Activated naive CD8-positive, alpha-beta T cell treated with anti-CD3 and anti-CD28 coated beads, Interleukin-2, amount 50 U/mL, for 16 hours (primary cell): ENCODE results near the gene XKR7.
A peak's percentile ranks its signal among the peaks of the same experiment; 100 is the strongest.

Experiments used
- DNase-seq: peaks from one replicate; pipeline ENCODE4 v3.0.0-alpha.2; 2020; ENCODE audit warnings: low read depth, low spot score

XKR7 gene

DNA sequence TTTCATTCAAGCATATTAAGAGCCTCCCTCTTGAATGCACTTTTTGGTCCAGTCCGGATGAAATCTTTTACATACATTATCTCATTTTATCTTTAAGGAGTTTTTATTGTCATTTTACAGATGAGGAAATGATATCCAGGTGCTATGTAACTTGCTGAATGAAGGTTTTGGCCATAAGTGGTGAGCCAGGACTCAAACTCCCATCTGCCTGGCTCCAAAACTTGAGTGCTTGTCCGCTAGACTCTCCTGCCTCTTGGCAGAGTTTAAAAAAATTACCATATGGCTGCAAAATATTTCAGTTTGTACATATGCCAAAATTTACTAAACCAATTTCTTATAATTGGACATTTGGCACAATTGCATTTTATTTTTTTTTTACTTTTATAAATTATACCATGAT, 28.3 kb upstream of the XKR7 start:
- DNase-seq: no peak

- DNase-seq: no peak
Measured at GRCh38 chr20:31943052-31943471, 24.9 kb upstream of the XKR7 start.

DNA sequence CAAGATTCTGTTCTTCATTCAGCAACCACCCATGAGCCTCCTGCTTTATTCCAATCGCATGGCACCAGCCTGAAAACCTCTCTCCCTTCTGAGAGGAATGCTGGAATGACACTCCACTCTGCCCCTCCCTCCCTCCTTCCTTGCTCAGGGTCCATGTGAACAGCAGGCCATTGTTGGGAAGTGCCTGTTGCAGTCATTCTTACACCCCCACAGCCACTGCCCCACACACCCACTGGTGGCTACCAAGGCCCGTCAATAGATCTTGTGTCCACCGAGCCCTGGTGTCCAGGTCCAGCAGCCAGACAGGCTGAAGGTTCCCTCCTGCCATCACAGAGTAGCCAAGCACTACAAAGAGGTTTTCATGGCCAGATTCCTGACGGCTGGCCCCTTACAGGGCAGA, 22.6 kb upstream of the XKR7 start:
- DNase-seq: no peak

GRCh38 chr20:31945785-31946184, 22.2 kb upstream of the XKR7 start:
- no peak for DNase-seq

GRCh38 chr20:31948008-31948407, 19.9 kb upstream of the XKR7 start:
- DNase-seq: no peak

GRCh38 chr20:31949877-31950646, 17.9 kb upstream of the XKR7 start:
- DNase-seq: no peak

DNA sequence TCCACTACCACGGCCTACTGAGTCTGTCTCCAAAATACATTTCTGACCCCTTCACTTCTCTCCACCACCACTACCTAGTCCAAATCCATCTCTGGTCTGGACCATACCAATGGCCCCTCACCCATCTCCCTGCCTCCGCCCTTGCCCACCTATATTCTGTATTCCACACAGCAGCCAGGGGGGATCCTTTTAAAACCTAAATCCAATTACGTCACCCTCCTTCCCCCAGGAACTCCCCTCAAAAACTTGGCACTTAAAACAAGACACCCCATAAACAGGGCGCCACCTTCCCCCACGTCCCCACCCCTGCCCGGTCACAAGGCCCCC, 16.8 kb upstream of the XKR7 start:
- no peak for DNase-seq

DNA sequence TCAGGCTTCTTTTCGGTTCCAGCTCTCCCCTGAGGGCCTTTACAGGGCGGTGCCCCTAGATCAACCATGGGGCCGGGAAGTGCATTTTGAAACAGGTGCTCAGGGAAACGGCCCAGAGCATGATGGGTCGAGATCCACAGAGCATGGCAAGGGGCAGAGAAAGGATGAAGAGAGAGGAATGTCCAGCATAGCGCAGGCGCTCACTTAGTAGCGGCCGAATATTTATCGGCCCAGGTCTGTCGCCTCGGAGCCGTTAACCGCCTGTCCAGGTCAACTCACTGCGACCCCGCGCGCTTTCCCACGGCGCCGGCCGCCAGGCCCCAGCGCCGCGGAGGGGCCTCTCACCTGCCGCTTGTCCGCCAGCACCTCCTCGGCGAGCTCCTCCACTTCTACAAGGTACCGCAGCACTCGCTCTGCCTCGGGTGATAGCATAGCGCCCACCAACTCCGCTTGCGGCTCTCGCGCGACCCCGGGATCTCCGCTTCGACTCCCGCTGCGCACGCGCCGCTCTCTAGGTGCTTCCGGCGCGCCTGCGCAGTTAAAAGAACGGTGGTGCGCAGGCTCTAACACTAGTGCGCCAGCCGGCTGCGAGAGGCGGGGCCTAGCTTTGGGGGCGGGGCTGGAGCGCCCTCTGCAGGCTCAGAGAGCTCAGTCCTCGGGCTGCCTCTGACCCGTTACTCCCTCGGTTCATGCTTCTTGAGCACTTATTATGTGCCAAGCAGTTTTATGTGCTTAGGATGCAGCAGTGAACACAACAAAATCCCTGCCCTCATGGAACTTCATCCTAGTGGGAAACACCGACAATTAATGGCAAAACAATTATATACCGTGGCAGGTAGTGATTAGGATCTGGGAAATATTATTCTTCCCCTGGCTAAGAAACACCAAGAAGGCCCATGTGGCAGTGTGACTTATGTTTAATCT, 16.2 kb upstream of the XKR7 start, which contains the start of gene PDRG1:
PDRG1 (minus strand) TSS at position 517 of the 924 bp plus-strand sequence; CDS start at position 432, 85 bp downstream.
- DNase-seq: peak; percentile 95

GRCh38 chr20:31953556-31954148, 14.3 kb upstream of the XKR7 start:
- DNase-seq: no peak

DNA sequence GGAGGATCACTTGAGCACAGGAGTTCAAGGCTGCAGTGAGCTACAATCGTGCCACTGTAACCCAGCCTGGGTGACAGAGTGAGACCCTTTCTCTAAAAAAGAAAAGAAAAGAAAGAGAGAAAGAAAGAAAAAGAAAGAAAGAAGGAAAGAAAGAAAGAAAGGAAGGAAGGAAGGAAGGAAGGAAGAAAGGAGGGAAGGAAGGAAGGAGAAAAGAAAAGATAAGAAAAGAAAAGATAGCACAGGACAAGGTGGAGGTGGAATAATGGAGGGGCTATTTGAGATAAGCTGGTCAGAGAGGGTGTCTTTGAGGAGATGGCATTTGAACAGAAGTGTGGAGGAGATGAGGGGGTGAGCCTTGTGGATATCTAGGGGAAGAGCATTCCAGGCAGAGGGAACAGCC, 13.5 kb upstream of the XKR7 start:
- no peak for DNase-seq

GRCh38 chr20:31956556-31957526, 11.1 kb upstream of the XKR7 start:
- DNase-seq: no peak

GRCh38 chr20:31962761-31963160, 5.2 kb upstream of the XKR7 start:
- no peak for DNase-seq

DNA sequence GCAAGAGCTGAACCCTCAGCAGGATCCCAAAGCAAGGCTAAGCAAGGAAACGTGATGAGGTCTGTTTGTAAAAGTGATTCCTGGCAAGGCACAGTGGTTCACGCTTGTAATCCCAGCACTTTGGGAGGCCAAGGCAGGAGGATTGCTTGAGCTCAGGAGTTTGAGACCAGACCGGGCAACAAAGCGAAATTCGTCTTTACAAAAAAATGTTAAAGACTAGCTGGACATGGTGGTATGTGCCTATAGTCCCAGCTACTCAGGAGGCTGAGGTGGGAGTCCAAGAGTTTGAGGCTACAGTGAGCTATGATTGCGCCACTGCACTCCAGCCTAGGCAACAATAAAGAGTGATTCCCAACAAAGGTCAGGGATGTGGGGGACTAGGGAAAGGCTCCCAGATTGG, 4.1 kb upstream of the XKR7 start:
- no peak for DNase-seq

GRCh38 chr20:31966991-31967655, 828 bp upstream of the XKR7 start:
- no peak for DNase-seq

DNA sequence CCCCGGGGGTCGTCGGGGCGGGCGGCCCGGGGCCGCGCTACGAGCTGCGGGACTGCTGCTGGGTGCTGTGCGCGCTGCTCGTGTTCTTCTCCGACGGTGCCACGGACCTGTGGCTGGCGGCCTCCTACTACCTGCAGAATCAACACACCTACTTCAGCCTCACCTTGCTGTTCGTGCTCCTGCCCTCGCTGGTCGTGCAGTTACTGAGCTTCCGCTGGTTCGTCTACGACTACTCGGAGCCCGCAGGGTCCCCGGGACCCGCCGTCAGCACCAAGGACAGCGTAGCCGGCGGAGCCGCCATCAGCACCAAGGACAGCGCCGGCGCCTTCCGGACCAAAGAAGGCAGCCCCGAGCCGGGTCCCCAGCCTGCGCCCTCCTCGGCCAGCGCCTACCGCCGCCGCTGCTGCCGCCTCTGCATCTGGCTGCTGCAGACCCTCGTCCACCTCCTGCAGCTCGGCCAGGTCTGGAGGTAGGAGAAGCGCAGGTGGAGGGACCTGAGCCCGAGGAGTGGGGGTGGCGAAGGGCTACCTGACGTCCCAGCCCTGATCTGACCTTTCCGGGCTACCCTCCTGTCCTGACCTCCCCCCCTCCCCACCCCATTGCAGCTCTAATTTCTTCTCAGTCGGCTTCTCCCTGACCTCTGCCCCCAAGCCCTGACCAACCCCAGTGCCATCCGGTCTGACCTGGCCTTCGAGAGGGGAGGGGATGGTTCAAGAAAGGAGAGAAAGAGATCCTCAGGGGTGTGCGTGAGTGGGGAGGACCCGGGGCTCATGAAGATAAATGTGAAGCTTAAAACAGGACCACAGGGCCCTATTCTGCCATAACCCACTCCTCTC, 558 bp downstream of the XKR7 start:
- peak; percentile 66 for DNase-seq

GRCh38 chr20:31969991-31970390, 2.0 kb downstream of the XKR7 start:
- no peak for DNase-seq

DNA sequence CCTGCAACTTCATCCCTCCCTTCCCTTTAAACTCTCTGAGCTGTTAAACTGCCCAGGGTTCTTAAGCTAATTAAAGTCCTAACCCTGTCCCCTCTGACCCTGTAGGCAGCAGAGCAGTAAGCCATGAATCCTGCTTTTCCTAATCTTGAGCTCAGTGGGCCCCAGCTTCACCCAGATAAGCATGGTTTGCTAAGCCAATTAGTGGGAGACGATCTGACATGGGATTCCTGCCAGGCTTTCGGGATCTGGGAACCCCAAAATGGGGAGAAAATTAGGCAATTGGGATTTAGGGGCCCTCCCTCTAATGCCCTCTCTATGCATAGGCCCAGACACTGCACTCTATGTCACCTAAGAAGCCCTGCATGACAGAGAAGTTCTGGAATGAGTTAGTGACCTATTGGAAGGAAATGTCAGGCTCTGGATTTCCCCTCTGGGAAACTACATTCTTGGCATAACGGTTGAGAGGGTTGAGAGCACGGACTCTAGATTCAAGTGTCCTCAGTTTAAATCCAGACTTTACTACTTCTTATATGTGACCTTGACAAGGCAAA, 4.6 kb downstream of the XKR7 start:
- no peak for DNase-seq

GRCh38 chr20:31974296-31974695, 6.3 kb downstream of the XKR7 start:
- DNase-seq: no peak

GRCh38 chr20:31974951-31975487, 7.1 kb downstream of the XKR7 start:
- DNase-seq: no peak
